NCI-H2029 (cell line): Measurements from ENCODE around the gene HEPHL1.

Experiments used
- DNase-seq: peaks from one replicate; lab custom pipeline; 2025; lab: John Stamatoyannopoulos, UW

HEPHL1 gene

GRCh38 chr11:94129512-94130297 lies 108.6 kb downstream of the HEPHL1 start:
- no peak for DNase-seq

GRCh38 chr11:94130298-94131046 lies 109.3 kb downstream of the HEPHL1 start:
- DNase-seq = no peak

GRCh38 chr11:94131047-94131717 lies 110.0 kb downstream of the HEPHL1 start:
- DNase-seq = peak; percentile 26

- DNase-seq = no peak
Observed at GRCh38 chr11:94131718-94132115, 110.6 kb downstream of the HEPHL1 start.

- DNase-seq = no peak
Observed at GRCh38 chr11:94132152-94132558, 111.0 kb downstream of the HEPHL1 start.

- DNase-seq = no peak
Observed at GRCh38 chr11:94132823-94133408, 111.8 kb downstream of the HEPHL1 start.

GRCh38 chr11:94133752-94134151 lies 112.6 kb downstream of the HEPHL1 start:
- no peak for DNase-seq

GRCh38 chr11:94134651-94135512 lies 113.7 kb downstream of the HEPHL1 start:
- no peak for DNase-seq

GRCh38 chr11:94139416-94139815 lies 118.3 kb downstream of the HEPHL1 start:
- no peak for DNase-seq

GRCh38 chr11:94140154-94140655 lies 119.1 kb downstream of the HEPHL1 start:
- no peak for DNase-seq

- no peak for DNase-seq
Observed at GRCh38 chr11:94141511-94142307, 120.6 kb downstream of the HEPHL1 start.

- no peak for DNase-seq
Observed at GRCh38 chr11:94142308-94143281, 121.4 kb downstream of the HEPHL1 start.

- no peak for DNase-seq
Observed at GRCh38 chr11:94144216-94144615, 123.1 kb downstream of the HEPHL1 start.

- DNase-seq = no peak
Observed at GRCh38 chr11:94144664-94145063, 123.5 kb downstream of the HEPHL1 start.

GRCh38 chr11:94145431-94145830 lies 124.3 kb downstream of the HEPHL1 start:
- DNase-seq = no peak

GRCh38 chr11:94145916-94146315 lies 124.8 kb downstream of the HEPHL1 start:
- no peak for DNase-seq

GRCh38 chr11:94147433-94147845 lies 126.3 kb downstream of the HEPHL1 start:
- no peak for DNase-seq

- DNase-seq = no peak
Observed at GRCh38 chr11:94148189-94148588, 127.0 kb downstream of the HEPHL1 start.

- DNase-seq = no peak
Observed at GRCh38 chr11:94149431-94150017, 128.4 kb downstream of the HEPHL1 start.
